SK-N-MC (cell line): Measurements from ENCODE around the gene DNAI1.

Experiments used
- EZH2 ChIP-seq: fragments of 200-600 bp; sonication (generic); IDR thresholded peaks from one replicate; pipeline ENCODE4 v1.6.1; 2017; ENCODE audit warnings: antibody characterized with exemption
- FOXP2 ChIP-seq: optimal IDR thresholded peaks from 2 replicates; pipeline ENCODE3; 2011; ENCODE audit warnings: mild to moderate bottlenecking, moderate library complexity; ENCODE audit not compliant: insufficient read depth; ENCODE audit errors: extremely low read length, control extremely low read depth
- POLR2AphosphoS5 ChIP-seq: IDR thresholded peaks from 2 replicates; pipeline ENCODE4 v1.6.1; 2012; ENCODE audit warnings: mild to moderate bottlenecking, low read depth, low read length, borderline replicate concordance

DNA sequence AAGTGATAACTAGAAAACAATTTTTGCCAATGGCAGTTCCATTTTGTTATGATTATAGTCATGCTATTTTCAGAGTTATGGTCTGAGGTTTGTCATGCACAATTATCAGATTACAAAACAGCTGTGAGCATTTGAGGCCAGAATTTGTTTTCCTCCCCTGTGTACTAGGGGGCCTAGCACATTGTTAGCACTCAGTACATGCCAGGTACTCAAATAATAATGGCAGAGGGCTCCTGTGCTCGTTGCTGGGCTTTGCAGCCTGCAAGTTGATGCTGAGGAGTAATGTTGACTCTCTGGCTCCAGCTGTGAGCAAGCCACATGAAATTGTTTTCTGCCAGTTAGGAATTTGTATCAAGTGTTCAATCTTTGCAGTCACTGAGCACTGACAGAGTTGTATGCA, 6.9 kb downstream of the DNAI1 start:
- no peak for TF ChIP-seq POLR2AphosphoS5
- TF ChIP-seq EZH2: no peak
- TF ChIP-seq FOXP2: no peak
